ENCODE results near the gene TMEM106B. TPM values are rescaled to one million over a fixed set of nuclear protein-coding genes. Genes with fewer than 3 reads are reported as not detected.

The TMEM106B gene
- 61.8 and 67.5 TPM in 2 replicates for total RNA-seq

GRCh38 chr7:12211054-12211710 lies at the start of gene TMEM106B:
TMEM106B (plus strand) TSS chr7:12211294; CDS start chr7:12214811, 3,517 bp downstream.

Other genes with a start within 250 kb of the TMEM106B start
- 0.15 TPM in 1 of 2 replicates, not detected in the other for gene VWDE, start 192.6 kb downstream of the TMEM106B start, total RNA-seq